Measurements from ENCODE around the gene MRPS30. TPM values are rescaled to one million over a fixed set of nuclear protein-coding genes. Genes with fewer than 3 reads are reported as not detected.
"Not testable (repeated sequence)": the region's sequence is repeated elsewhere in the genome, so short reads cannot be mapped to it uniquely, and the experiment has no call there.

The MRPS30 gene
- total RNA-seq (2014; rRNA removed; shearing (Covaris generic)), result 129 and 139 TPM in 2 replicates
- polyA plus RNA-seq (2014; cell fraction: nucleus; rRNA removed), result 91.6 and 115 TPM in 2 replicates

DNA sequence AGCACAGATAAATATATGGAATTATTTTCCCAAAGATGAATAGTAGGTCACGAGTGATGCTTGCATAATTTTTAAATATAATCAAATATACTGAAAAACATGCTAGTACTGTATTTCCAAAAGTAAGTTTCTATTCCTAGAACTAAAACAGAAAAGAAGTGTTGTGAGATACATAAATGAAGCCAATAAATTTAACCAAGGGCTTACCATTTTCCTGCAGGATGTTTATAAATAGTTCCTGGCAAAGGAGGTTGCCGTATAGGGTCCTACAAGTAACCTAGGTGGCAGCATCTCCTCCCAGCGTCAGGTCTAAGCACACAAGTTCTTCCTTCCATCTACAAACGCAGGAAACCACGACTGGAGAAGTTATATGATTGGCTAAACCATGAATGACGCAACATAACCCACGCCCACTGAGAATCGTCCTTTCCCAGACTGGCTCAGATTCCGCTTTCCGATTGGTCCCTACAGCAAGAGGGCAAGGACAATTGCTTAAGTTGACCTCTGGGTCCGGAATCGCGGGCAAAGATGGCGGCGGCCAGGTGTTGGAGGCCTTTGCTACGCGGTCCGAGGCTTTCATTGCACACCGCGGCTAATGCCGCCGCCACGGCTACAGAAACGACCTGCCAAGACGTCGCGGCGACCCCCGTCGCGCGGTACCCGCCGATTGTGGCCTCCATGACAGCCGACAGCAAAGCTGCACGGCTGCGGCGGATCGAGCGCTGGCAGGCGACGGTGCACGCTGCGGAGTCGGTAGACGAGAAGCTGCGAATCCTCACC lies at the start of gene MRPS30:
TSS of gene MRPS30 (plus strand) at position 513 of the 780 bp plus-strand sequence. CDS start at position 529, 16 bp downstream.
- peak; percentile 99 for DNase-seq (ENCODE audit: extremely low read depth, low read depth)

GRCh38 chr5:44769200-44769876 lies 39.4 kb upstream of the MRPS30 start:
- DNase-seq (ENCODE audit: extremely low read depth, low read depth), result no peak

- DNase-seq (ENCODE audit: extremely low read depth, low read depth), result no peak
Observed at GRCh38 chr5:44769877-44770209, 38.9 kb upstream of the MRPS30 start.

GRCh38 chr5:44770780-44771717 lies 37.7 kb upstream of the MRPS30 start:
- DNase-seq (ENCODE audit: extremely low read depth, low read depth), result no peak

- DNase-seq (ENCODE audit: extremely low read depth, low read depth), result not testable (repeated sequence)
Observed at GRCh38 chr5:44772397-44772796, 36.4 kb upstream of the MRPS30 start.

GRCh38 chr5:44774279-44774880 lies 34.4 kb upstream of the MRPS30 start:
- DNase-seq (ENCODE audit: extremely low read depth, low read depth), result peak; percentile 50

- no peak for DNase-seq (ENCODE audit: extremely low read depth, low read depth)
Observed at GRCh38 chr5:44779167-44779566, 29.6 kb upstream of the MRPS30 start.

DNA sequence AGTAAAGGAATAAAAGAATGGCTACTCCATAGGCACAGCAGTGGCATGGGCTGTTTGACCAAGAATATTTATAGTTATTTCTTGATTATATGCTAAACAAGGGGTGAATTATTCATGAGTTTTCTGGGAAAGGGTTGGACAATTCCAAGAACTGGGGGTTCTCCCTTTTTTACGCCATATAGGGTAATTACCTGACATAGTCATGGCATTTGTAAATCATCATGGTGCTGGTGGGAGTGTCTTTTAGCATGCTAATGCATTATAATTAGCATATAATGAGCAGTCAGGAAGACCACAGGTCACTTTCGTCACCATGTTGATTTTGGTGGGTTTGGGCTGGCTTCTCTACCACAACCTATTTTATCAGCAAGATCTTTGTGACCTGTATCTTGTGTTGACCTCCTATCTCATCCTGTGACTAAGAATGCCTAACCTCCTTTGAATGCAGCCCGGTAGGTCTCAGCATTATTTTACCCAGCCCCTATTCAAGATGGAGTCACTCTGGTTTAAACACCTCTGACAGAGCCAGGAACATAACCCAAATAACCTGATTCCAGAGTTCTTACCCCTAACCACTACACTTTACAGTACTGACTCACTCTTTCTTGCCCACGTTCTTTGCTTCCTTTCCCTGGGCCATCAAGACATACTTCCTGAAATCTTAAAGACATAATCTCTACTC lies 25.0 kb upstream of the MRPS30 start:
- DNase-seq (ENCODE audit: extremely low read depth, low read depth), result no peak

- no peak for DNase-seq (ENCODE audit: extremely low read depth, low read depth)
Observed at GRCh38 chr5:44787731-44788130, 21.0 kb upstream of the MRPS30 start.

- DNase-seq (ENCODE audit: extremely low read depth, low read depth), result not testable (repeated sequence)
Observed at GRCh38 chr5:44789372-44789995, 19.3 kb upstream of the MRPS30 start.

DNA sequence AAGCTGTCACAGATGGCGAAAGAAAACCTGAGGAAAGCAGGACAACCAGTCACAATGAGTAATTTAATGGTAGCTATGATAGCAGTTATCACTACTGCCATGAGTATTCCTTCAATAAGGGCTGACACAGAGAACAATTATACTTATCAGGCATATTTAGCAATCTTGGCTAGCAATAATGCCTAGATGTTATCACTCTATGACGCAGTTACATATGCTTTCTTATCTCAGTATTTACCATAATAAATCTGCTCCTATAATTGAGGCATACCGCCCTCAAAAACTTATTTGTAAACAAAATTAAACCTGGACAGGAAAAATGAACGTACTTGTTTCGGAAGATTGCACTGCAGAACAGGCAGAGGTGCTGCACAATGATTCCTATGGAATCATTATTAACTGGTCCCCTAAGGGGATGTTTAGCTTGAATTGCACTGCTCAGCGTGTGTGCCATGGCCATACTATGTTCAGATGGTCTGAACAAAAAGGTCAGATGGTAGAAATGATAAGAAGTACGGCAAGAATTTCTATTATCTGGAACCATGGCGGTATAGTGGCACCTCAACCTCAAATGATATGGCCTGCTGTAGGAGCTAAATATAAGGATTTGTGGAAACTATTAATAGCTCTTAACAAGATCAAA lies 16.6 kb upstream of the MRPS30 start:
- not testable (repeated sequence) for DNase-seq (ENCODE audit: extremely low read depth, low read depth)

DNA sequence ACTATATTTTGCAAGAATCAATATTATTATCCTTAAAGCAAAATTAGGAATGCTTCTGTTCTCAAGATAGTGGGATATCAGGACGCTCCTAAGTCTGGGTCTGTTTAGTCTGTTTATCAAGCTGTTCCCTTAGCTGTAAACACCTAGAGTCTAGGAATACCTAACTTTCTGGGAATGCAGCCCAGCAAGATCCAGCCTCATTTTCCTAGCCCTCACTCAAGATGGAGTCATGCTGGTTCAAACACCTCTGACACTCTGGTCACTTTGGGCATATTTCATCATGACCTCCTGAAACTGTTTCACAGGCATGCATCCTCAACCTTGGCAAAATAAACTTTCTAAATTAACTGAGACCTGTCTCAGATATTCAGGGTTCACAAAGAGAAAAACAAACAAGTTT lies 14.4 kb upstream of the MRPS30 start:
- DNase-seq (ENCODE audit: extremely low read depth, low read depth), result no peak

GRCh38 chr5:44795496-44795895 lies 13.3 kb upstream of the MRPS30 start:
- DNase-seq (ENCODE audit: extremely low read depth, low read depth), result no peak

DNA sequence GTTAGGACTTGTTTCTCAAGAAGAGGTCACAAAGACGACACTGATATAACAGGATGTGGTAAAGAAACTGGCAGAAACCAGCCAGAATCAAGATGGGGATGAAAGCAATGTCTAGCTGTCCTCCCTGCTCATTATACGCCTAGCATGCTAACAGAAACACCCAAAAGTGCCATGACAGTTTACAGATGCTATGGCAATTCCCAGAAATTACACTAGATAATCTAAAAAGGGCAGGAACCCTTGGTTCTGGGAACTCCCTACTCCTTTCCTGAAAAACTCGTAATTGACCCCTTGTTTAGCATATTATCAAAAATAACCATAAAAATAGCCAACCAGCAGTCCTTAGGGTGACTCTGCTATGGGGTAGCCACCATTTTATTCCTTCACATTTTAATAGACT lies 10.9 kb upstream of the MRPS30 start:
- DNase-seq (ENCODE audit: extremely low read depth, low read depth), result no peak

GRCh38 chr5:44801992-44802391 lies 6.8 kb upstream of the MRPS30 start:
- no peak for DNase-seq (ENCODE audit: extremely low read depth, low read depth)

GRCh38 chr5:44806608-44807007 lies 2.1 kb upstream of the MRPS30 start:
- DNase-seq (ENCODE audit: extremely low read depth, low read depth), result no peak

DNA sequence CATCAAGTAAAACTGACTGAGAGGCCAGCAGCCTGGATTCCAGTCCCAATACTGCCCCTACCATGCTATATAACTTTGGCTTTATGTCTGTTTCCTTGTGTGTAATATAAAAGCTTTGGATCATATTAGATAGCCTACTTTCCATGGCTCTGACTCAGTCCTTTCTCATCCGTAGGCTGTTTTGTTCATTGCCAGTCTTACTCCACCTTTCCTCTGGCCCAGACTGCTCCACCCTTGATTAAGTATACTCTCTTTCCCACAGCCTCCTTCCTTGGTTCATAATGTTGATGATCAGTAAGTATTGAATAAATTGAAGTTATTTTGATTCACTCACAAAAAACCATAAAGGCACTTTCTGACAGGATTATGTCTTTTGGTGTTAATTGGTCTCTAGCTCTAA lies 1.5 kb upstream of the MRPS30 start:
- DNase-seq (ENCODE audit: extremely low read depth, low read depth), result no peak

GRCh38 chr5:44809215-44809955 lies 638 bp downstream of the MRPS30 start:
- peak; percentile 31 for DNase-seq (ENCODE audit: extremely low read depth, low read depth)
